GM12874 (cell line): ENCODE results near the gene CDCP1.

ENCODE experiments used
- CTCF ChIP-seq: IDR thresholded peaks from 2 replicates; pipeline ENCODE4 v1.5.1; 2011; ENCODE audit warnings: low read depth, mild to moderate bottlenecking, control low read depth, low read length, moderate library complexity; ENCODE audit not compliant: insufficient read depth

CDCP1 gene

GRCh38 chr3:45185461-45185860 is 39.3 kb upstream of the CDCP1 start:
- no peak for TF ChIP-seq CTCF

GRCh38 chr3:45185052-45185451 is 38.9 kb upstream of the CDCP1 start:
- TF ChIP-seq CTCF: no peak

- no peak for TF ChIP-seq CTCF
These were observed 37.7 kb upstream of the CDCP1 start for GRCh38 chr3:45183872-45184262.

- TF ChIP-seq CTCF: no peak
These were observed 37.0 kb upstream of the CDCP1 start for GRCh38 chr3:45182915-45183871.

GRCh38 chr3:45181496-45181895 is 35.3 kb upstream of the CDCP1 start:
- TF ChIP-seq CTCF: no peak

- no peak for TF ChIP-seq CTCF
These were observed 34.7 kb upstream of the CDCP1 start for GRCh38 chr3:45180899-45181298.

GRCh38 chr3:45180051-45180450 is 33.9 kb upstream of the CDCP1 start:
- no peak for TF ChIP-seq CTCF
